ENCODE results near the gene ARHGAP42.

Gene ARHGAP42

GRCh38 chr11:100794446-100794845, 107.4 kb downstream of the ARHGAP42 start:
- DNase-seq (ENCODE audit: insufficient read length, low spot score), result no peak
- FAIRE-seq, result peak; percentile 38
- TF ChIP-seq, protein P1, sequence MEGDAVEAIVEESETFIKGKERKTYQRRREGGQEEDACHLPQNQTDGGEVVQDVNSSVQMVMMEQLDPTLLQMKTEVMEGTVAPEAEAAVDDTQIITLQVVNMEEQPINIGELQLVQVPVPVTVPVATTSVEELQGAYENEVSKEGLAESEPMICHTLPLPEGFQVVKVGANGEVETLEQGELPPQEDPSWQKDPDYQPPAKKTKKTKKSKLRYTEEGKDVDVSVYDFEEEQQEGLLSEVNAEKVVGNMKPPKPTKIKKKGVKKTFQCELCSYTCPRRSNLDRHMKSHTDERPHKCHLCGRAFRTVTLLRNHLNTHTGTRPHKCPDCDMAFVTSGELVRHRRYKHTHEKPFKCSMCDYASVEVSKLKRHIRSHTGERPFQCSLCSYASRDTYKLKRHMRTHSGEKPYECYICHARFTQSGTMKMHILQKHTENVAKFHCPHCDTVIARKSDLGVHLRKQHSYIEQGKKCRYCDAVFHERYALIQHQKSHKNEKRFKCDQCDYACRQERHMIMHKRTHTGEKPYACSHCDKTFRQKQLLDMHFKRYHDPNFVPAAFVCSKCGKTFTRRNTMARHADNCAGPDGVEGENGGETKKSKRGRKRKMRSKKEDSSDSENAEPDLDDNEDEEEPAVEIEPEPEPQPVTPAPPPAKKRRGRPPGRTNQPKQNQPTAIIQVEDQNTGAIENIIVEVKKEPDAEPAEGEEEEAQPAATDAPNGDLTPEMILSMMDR (IDR thresholded peaks at IDR 0.05; ENCODE audit: insufficient read depth, missing control alignments), result no peak

DNA sequence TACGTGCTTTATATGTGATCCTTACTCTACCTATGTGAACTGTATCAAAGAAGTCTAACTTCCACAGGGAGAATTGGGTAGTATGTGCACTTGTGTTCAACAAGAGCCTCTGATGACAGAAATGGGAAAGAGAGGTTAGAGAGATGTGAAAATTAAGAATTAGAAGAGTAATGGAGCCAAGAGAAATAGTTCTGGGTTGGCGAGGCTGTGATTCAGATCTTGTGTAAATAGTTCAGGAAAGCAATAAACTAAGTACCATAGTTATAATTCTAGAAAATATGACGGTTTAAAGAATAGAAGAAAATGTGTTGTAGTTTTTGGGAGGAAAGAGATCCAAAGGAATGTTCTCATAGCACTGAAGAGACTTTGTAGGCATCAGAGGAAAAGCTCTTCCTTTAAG, 112.4 kb downstream of the ARHGAP42 start:
- no peak for FAIRE-seq
- no peak for DNase-seq (ENCODE audit: insufficient read length, low spot score)

GRCh38 chr11:100800202-100800601, 113.1 kb downstream of the ARHGAP42 start:
- FAIRE-seq (no peak), DNase-seq (ENCODE audit: insufficient read length, low spot score) (no peak)
- TF ChIP-seq, protein P1 (IDR thresholded peaks at IDR 0.05; ENCODE audit: insufficient read depth, missing control alignments), result no peak

More for the DNA sequence above, 112.4 kb downstream of the ARHGAP42 start:
- TF ChIP-seq, protein P1 (IDR thresholded peaks at IDR 0.05; ENCODE audit: insufficient read depth, missing control alignments), result no peak

GRCh38 chr11:100801225-100801999, 114.3 kb downstream of the ARHGAP42 start:
- TF ChIP-seq, protein P1 (IDR thresholded peaks at IDR 0.05; ENCODE audit: insufficient read depth, missing control alignments), result no peak
- FAIRE-seq, result no peak
- no peak for DNase-seq (ENCODE audit: insufficient read length, low spot score)

DNA sequence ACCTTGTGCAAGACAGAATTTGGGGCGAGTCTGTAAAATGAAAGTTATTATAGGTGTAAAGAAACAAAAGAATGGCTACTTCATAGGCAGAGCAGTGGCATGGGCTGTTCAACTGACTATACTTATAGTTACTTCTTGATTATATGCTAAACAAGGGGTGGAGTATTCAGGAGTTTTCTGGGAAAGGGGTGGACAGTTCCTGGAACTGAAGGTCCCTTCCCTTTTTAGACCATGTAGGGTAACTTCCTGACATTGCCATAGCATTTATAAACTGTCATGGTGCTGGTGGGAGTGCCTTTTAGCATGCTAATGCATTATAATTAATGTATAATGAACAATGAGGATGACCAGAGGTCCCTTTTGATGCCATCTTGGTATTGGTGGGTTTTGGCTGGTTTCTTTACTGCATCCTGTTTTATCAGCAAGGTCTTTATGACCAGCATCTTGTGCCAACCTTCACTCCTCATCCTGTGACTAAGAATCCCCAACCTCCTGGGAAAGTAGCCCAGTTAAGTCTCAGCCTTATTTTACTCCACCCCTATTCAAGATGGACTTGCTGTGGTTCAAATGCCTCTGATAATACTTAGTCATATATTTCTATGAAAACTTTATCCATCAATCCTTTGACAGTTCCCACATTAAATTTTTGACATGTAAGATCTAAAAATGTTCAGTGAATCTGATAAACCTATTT, 118.6 kb downstream of the ARHGAP42 start:
- FAIRE-seq, result no peak

DNA sequence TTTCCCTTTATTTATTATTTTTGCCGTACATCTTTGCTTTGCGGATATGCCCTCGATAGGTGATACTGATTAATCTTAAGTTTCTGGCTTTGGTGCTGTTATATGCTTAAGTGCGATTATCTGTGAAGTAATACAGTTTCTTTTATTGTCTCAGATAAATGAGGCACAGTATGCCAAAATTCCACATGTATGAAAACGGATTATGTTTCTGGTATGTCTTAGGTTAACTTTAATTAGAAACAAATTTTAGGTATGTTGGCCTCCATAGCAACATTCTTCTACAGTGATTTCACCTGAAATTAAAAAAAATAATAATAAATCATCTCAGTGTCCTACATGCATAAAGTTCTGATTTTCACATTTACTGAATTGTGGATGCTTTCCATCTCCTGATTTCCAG, 119.2 kb downstream of the ARHGAP42 start:
- DNase-seq (ENCODE audit: insufficient read length, low spot score), result no peak
- FAIRE-seq, result no peak
- TF ChIP-seq, protein P1 (IDR thresholded peaks at IDR 0.05; ENCODE audit: insufficient read depth, missing control alignments), result no peak

More for the DNA sequence above, 118.6 kb downstream of the ARHGAP42 start:
- no peak for DNase-seq (ENCODE audit: insufficient read length, low spot score)
- TF ChIP-seq, protein P1 (IDR thresholded peaks at IDR 0.05; ENCODE audit: insufficient read depth, missing control alignments), result no peak
